Measurements from ENCODE around the gene KLHL29. TPM values are rescaled to one million over a fixed set of nuclear protein-coding genes. Genes with fewer than 3 reads are reported as not detected.

KLHL29 gene
- total and polyA plus RNA-seq, 4 donors: 0.29 to 2.3 (median 0.68) TPM

DNA sequence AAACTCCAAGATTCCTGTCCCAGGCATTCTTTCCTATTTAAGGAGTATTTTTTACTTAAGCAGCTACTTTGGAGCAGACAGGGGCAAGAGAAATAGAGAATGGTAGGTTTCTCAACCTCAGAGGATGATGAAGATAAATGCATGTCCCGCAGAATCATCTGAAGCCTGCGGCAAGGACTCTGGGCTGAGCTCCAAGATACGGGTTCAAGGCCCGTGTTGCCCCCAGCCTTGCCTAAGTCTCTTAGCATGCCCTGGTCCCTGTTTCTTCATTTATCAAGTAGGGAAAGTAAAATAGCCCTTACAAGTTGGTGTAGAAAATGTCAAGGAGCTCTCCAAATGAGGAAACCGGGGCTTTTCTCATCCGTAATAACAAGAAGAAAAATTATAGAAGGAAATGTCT lies 214.0 kb downstream of the KLHL29 start:
- no peak overlapping the region for H3K4me3 ChIP-seq (ENCODE audit: low read depth in 1 of 3, low read length in 3 of 3)
- 88% methylated on average over 6 of the region's 6 CpGs for WGBS

DNA sequence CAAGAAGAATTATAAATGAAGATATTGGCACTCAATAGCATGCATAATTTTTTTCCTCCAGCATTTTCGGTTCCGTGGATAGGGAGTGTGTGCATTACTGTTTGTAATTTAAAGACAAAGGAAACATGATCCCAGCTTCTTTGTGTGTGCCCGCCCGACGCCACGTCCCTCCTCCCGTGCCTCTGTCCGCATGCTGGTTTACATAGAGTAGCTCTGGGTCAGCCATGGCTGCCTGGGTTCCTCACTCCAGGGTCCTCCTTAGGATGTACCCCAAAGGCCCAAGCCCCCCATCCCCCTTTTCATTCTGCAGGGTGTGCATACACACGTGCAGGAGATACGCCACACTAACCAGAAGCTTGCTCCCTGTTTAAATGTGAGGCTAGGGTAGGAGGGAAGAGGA lies 214.7 kb downstream of the KLHL29 start:
- TF ChIP-seq, protein P1, sequence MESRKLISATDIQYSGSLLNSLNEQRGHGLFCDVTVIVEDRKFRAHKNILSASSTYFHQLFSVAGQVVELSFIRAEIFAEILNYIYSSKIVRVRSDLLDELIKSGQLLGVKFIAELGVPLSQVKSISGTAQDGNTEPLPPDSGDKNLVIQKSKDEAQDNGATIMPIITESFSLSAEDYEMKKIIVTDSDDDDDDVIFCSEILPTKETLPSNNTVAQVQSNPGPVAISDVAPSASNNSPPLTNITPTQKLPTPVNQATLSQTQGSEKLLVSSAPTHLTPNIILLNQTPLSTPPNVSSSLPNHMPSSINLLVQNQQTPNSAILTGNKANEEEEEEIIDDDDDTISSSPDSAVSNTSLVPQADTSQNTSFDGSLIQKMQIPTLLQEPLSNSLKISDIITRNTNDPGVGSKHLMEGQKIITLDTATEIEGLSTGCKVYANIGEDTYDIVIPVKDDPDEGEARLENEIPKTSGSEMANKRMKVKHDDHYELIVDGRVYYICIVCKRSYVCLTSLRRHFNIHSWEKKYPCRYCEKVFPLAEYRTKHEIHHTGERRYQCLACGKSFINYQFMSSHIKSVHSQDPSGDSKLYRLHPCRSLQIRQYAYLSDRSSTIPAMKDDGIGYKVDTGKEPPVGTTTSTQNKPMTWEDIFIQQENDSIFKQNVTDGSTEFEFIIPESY (IDR thresholded peaks at IDR 0.05): no peak
- TF ChIP-seq SP1 (IDR thresholded peaks at IDR 0.05): no peak
- TF ChIP-seq, protein P2, sequence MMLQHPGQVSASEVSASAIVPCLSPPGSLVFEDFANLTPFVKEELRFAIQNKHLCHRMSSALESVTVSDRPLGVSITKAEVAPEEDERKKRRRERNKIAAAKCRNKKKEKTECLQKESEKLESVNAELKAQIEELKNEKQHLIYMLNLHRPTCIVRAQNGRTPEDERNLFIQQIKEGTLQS (IDR thresholded peaks at IDR 0.05): no peak
- TF ChIP-seq, protein P3, sequence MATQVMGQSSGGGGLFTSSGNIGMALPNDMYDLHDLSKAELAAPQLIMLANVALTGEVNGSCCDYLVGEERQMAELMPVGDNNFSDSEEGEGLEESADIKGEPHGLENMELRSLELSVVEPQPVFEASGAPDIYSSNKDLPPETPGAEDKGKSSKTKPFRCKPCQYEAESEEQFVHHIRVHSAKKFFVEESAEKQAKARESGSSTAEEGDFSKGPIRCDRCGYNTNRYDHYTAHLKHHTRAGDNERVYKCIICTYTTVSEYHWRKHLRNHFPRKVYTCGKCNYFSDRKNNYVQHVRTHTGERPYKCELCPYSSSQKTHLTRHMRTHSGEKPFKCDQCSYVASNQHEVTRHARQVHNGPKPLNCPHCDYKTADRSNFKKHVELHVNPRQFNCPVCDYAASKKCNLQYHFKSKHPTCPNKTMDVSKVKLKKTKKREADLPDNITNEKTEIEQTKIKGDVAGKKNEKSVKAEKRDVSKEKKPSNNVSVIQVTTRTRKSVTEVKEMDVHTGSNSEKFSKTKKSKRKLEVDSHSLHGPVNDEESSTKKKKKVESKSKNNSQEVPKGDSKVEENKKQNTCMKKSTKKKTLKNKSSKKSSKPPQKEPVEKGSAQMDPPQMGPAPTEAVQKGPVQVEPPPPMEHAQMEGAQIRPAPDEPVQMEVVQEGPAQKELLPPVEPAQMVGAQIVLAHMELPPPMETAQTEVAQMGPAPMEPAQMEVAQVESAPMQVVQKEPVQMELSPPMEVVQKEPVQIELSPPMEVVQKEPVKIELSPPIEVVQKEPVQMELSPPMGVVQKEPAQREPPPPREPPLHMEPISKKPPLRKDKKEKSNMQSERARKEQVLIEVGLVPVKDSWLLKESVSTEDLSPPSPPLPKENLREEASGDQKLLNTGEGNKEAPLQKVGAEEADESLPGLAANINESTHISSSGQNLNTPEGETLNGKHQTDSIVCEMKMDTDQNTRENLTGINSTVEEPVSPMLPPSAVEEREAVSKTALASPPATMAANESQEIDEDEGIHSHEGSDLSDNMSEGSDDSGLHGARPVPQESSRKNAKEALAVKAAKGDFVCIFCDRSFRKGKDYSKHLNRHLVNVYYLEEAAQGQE (IDR thresholded peaks at IDR 0.05): no peak
- no peak for TF ChIP-seq YY1 (IDR thresholded peaks at IDR 0.05)
- no peaks in the 10 kb centered on the region for H3K27me3 ChIP-seq (ENCODE audit: control insufficient read depth in 4 of 4, insufficient read depth in 4 of 4, low read length in 3 of 4)
- no peak overlapping the region for H3K27ac ChIP-seq (ENCODE audit: low read depth in 1 of 2, low read length in 2 of 2)
- no peak for DNase-seq (ENCODE audit: low spot score)
- 75% methylated on average over 10 of the region's 10 CpGs for WGBS
- no peak overlapping the region for H3K9ac ChIP-seq (ENCODE audit: low read depth in 1 of 2, low read length in 2 of 2)
- H3K36me3 ChIP-seq (ENCODE audit: control insufficient read depth in 4 of 4, insufficient read depth in 3 of 4, low read depth in 1 of 4, low read length in 3 of 4): no peaks in the 10 kb centered on the region
- no peak overlapping the region for H3K4me3 ChIP-seq (ENCODE audit: low read depth in 1 of 3, low read length in 3 of 3)
- no peaks in the 10 kb centered on the region for H3K9me3 ChIP-seq (ENCODE audit: control insufficient read depth in 4 of 4, low read length in 3 of 4)
- H3K4me1 ChIP-seq (ENCODE audit: control insufficient read depth in 4 of 4, insufficient read depth in 4 of 4, low read length in 3 of 4): no peaks in the 10 kb centered on the region

More for the DNA sequence above, 214.0 kb downstream of the KLHL29 start:
- TF ChIP-seq RAD21 (IDR thresholded peaks at IDR 0.05): no peak
- no peak for TF ChIP-seq RXRA (IDR thresholded peaks at IDR 0.05)
- no peak overlapping the region for H3K9ac ChIP-seq (ENCODE audit: low read depth in 1 of 2, low read length in 2 of 2)
- DNase-seq (ENCODE audit: low spot score): no peak
- H3K27ac ChIP-seq (ENCODE audit: low read depth in 1 of 2, low read length in 2 of 2): no peak overlapping the region
- H3K36me3 ChIP-seq (ENCODE audit: control insufficient read depth in 4 of 4, insufficient read depth in 3 of 4, low read depth in 1 of 4, low read length in 3 of 4): no peaks in the 10 kb centered on the region
- no peaks in the 10 kb centered on the region for H3K9me3 ChIP-seq (ENCODE audit: control insufficient read depth in 4 of 4, low read length in 3 of 4)
- no peaks in the 10 kb centered on the region for H3K4me1 ChIP-seq (ENCODE audit: control insufficient read depth in 4 of 4, insufficient read depth in 4 of 4, low read length in 3 of 4)
- no peaks in the 10 kb centered on the region for H3K27me3 ChIP-seq (ENCODE audit: control insufficient read depth in 4 of 4, insufficient read depth in 4 of 4, low read length in 3 of 4)

DNA sequence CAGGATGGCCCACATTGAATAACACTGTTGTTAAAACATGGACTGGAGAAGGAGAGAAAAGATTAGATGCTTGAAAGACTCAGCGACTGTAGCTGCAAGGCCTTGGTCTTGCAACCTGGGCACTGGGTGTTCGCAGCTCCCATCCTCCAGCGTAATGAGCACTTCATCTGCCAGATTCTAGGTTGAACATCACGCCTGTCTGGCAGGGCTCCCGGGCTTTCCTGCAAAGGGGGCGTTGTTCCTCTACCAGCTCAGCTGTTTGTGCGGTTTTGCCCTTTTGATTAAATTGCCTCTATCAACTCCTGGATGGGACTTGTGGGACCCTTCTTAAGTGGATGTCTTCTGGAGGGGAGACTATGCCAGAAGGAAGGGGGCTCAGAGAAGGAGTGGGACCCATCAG lies 215.4 kb downstream of the KLHL29 start:
- WGBS: 77% methylated on average over 7 of the region's 7 CpGs
- no peaks in the 10 kb centered on the region for H3K27me3 ChIP-seq (ENCODE audit: control insufficient read depth in 4 of 4, insufficient read depth in 4 of 4, low read length in 3 of 4)
- no peak for DNase-seq (ENCODE audit: low spot score)
- H3K4me1 ChIP-seq (ENCODE audit: control insufficient read depth in 4 of 4, insufficient read depth in 4 of 4, low read length in 3 of 4): no peaks in the 10 kb centered on the region
- no peaks in the 10 kb centered on the region for H3K36me3 ChIP-seq (ENCODE audit: control insufficient read depth in 4 of 4, insufficient read depth in 3 of 4, low read depth in 1 of 4, low read length in 3 of 4)
- H3K9me3 ChIP-seq (ENCODE audit: control insufficient read depth in 4 of 4, low read length in 3 of 4): no peaks in the 10 kb centered on the region
- no peak overlapping the region for H3K4me3 ChIP-seq (ENCODE audit: low read depth in 1 of 3, low read length in 3 of 3)
- H3K27ac ChIP-seq (ENCODE audit: low read depth in 1 of 2, low read length in 2 of 2): no peak overlapping the region
- TF ChIP-seq, protein P4, sequence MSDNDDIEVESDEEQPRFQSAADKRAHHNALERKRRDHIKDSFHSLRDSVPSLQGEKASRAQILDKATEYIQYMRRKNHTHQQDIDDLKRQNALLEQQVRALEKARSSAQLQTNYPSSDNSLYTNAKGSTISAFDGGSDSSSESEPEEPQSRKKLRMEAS (IDR thresholded peaks at IDR 0.05): no peak
- TF ChIP-seq HNF4A (conservative IDR thresholded peaks at IDR 0.05) (no peak), RAD21 (IDR thresholded peaks at IDR 0.05) (no peak), HNF4G (IDR thresholded peaks at IDR 0.05) (no peak), JUND (IDR thresholded peaks at IDR 0.05) (no peak), RXRA (IDR thresholded peaks at IDR 0.05) (no peak)
- TF ChIP-seq, protein P3 (IDR thresholded peaks at IDR 0.05): no peak
- H3K9ac ChIP-seq (ENCODE audit: low read depth in 1 of 2, low read length in 2 of 2): no peak overlapping the region

All from liver (tissue), 9 donors.